GM10248 (cell line): ENCODE results near the gene CNTRL.
"Not testable (repeated sequence)": the region's sequence is repeated elsewhere in the genome, so short reads cannot be mapped to it uniquely, and the experiment has no call there.

ENCODE experiments used
- CTCF ChIA-PET: fragments of 300-600 bp; sonication (Branson Sonifier 250); formaldehyde crosslinking; extraction: SDS; loops from one replicate; lab custom pipeline; 2021; ENCODE audit warnings: antibody characterized with exemption; lab: Yijun Ruan, JAX
- POLR2A ChIA-PET: fragments of 350-650 bp; sonication (Branson Sonifier 250); formaldehyde crosslinking; extraction: SDS; loops from one replicate; lab custom pipeline; 2020; ENCODE audit warnings: antibody characterized with exemption; lab: Yijun Ruan, JAX
- DNase-seq: peaks from one replicate; pipeline ENCODE4 v3.0.0; 2012; ENCODE audit errors: extremely low spot score
- CTCF ChIP-seq: IDR thresholded peaks from 2 replicates; pipeline ENCODE4 v1.5.1; 2012; ENCODE audit warnings: mild to moderate bottlenecking, low read depth; ENCODE audit errors: extremely low read depth, missing control alignments, control extremely low read depth

The CNTRL gene, protein sequence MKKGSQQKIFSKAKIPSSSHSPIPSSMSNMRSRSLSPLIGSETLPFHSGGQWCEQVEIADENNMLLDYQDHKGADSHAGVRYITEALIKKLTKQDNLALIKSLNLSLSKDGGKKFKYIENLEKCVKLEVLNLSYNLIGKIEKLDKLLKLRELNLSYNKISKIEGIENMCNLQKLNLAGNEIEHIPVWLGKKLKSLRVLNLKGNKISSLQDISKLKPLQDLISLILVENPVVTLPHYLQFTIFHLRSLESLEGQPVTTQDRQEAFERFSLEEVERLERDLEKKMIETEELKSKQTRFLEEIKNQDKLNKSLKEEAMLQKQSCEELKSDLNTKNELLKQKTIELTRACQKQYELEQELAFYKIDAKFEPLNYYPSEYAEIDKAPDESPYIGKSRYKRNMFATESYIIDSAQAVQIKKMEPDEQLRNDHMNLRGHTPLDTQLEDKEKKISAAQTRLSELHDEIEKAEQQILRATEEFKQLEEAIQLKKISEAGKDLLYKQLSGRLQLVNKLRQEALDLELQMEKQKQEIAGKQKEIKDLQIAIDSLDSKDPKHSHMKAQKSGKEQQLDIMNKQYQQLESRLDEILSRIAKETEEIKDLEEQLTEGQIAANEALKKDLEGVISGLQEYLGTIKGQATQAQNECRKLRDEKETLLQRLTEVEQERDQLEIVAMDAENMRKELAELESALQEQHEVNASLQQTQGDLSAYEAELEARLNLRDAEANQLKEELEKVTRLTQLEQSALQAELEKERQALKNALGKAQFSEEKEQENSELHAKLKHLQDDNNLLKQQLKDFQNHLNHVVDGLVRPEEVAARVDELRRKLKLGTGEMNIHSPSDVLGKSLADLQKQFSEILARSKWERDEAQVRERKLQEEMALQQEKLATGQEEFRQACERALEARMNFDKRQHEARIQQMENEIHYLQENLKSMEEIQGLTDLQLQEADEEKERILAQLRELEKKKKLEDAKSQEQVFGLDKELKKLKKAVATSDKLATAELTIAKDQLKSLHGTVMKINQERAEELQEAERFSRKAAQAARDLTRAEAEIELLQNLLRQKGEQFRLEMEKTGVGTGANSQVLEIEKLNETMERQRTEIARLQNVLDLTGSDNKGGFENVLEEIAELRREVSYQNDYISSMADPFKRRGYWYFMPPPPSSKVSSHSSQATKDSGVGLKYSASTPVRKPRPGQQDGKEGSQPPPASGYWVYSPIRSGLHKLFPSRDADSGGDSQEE (N-terminal part only)

GRCh38 chr9:121074370-121075250 lies at the start of gene CNTRL:
CNTRL (plus strand) TSS chr9:121074955; CDS start chr9:121088327, 13,372 bp downstream.
- POLR2A ChIA-PET, result no interaction called here
- CTCF ChIA-PET, result interaction anchor here (10.3 kb wide), 1 partner anchor 14 kb away, joined by 78 read pairs; no protein-coding TSS in a partner anchor
- peak; percentile 89 for DNase-seq
- no peak for TF ChIP-seq CTCF

GRCh38 chr9:121026260-121026691 lies 48.5 kb upstream of the CNTRL start:
- no peak for DNase-seq
- CTCF ChIA-PET, result no interaction called here
- no peak for TF ChIP-seq CTCF
- POLR2A ChIA-PET, result no interaction called here

DNA sequence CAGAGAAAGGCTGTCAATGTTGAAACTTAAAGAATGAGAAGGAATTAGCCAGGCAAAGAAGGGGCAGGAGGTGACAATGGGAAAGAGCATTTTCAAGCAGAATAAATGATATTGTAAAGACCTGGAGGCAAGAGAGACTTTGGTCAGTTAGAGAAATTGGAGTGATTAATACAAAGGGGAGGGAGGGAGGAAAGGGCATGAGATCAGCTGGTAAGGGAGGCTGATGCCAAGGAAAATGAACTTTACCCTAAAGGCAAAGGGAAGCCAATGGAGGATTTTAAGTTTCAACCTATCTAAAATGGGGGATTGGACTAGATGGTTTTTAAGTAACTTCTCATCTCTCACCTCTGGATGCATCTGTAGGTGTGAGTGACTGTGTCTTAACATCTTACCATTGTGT lies 48.0 kb upstream of the CNTRL start:
- POLR2A ChIA-PET, result no interaction called here

DNA sequence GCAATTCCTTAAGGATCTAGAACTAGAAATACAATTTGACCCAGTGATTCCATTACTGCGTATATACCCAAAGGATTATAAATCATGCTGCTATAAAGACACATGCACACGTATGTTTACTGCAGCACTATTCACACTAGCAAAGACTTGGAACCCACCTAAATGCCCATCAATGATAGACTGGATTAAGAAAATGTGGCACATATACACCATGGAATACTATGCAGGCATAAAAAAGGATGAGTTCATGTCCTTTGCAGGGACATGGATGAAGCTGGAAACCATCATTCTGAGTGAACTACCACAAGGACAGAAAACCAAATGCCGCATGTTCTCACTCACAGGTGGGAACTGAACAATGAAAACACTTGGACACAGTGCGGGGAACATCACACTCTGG lies 46.5 kb upstream of the CNTRL start:
- POLR2A ChIA-PET, DNase-seq: not testable (repeated sequence)
- CTCF ChIA-PET, result interaction anchor here (0.8 to 1.2 kb wide), 3 partner anchors 10 to 47 kb away, joined by 3 to 4 read pairs (median 3); no protein-coding TSS in a partner anchor

More for the DNA sequence above, 48.0 kb upstream of the CNTRL start:
- TF ChIP-seq CTCF, result no peak
- no peak for DNase-seq
- CTCF ChIA-PET, result no interaction called here

DNA sequence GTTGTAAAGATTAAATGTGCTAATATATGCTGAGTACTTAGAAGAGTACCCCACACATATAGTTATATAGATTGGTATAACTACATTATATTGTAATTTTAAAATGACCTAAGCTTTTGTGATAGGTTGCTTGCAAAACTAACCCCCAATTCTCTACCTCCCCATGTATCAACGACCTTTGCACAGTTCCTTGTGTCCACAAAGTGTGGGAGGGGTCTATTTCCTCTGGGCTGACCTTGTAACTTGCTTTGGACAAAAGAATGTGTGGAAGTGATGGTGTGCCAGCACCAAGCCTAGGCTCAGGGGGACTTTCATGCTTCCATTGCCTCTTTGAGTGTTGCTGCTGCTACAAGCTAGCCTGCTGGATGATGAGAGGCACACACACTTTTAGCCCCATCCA lies 45.3 kb upstream of the CNTRL start:
- ChIA-PET CTCF (interaction anchor here (0.6 to 1.2 kb wide), 4 partner anchors 9 to 255 kb away, joined by 3 to 4 read pairs (median 3); no protein-coding TSS in a partner anchor), POLR2A (no interaction called here)
- TF ChIP-seq CTCF, result no peak
- no peak for DNase-seq

GRCh38 chr9:121034529-121034928 lies 40.2 kb upstream of the CNTRL start:
- no peak for TF ChIP-seq CTCF
- CTCF ChIA-PET, result interaction anchor here (2.2 kb wide), 1 partner anchor 15 kb away, joined by 8 read pairs; the partner anchor contains the start of gene C5
- POLR2A ChIA-PET, result no interaction called here
- DNase-seq, result no peak

GRCh38 chr9:121035717-121036116 lies 39.0 kb upstream of the CNTRL start:
- DNase-seq, POLR2A ChIA-PET: not testable (repeated sequence)
- CTCF ChIA-PET, result interaction anchor here (0.8 to 2.2 kb wide), 6 partner anchors 14 to 281 kb away, joined by 3 to 12 read pairs (median 4); partner anchors contain the start of gene C5
